GM18511 (cell line): Measurements from ENCODE around the gene CORO7.

Experiments used
- ATAC-seq: cut with Tn5 transposase; IDR thresholded peaks from one replicate; pipeline ENCODE4 v1.9.1; 2021; ENCODE audit warnings: mild to moderate bottlenecking, moderate library complexity; ENCODE audit not compliant: unreplicated experiment

Gene CORO7

DNA sequence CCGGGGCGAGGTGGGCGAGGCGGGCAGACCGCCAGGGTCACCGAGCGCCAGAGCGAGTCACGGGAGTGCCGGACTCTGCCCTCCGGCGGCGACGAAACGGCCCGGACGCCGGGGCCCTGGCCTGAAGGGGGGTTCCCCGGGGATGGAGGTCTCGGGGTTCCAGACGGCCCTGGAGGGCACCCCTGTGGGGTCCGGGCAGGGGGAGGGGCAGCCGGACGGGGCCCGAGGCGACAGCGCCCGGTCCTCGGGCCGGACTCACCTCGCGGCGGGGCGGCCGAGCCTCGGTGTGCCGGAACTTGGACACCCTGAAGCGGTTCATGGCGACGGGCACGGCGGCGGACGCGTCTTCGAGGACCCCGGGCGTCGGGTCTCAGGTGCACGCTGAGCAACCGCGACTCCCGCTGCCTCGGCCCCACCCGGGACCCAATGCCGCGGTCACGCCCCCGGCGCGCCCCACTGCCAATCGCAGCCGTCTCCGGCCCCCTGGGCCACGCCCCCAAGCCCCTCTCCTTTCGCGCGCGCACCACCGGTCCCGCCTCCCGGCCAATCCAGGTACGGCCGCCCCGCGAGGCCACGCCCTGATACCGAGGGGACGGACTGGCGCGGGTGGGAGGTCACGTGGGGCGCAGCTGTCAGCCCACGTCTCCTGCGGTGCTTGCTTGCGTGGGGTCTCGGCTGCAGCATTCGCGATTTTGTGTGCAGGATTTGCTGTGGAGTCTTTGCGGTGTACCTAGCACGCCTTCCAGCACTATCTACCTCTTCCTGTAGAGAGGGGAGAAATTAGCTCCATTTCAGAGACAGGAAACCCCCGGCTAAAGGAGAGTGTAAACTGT, at the start of gene CORO7:
TSS of gene CORO7 (minus strand) at position 397 of the 833 bp plus-strand sequence. CDS start at position 319, 78 bp downstream.
- ATAC-seq: peak; percentile 69

DNA sequence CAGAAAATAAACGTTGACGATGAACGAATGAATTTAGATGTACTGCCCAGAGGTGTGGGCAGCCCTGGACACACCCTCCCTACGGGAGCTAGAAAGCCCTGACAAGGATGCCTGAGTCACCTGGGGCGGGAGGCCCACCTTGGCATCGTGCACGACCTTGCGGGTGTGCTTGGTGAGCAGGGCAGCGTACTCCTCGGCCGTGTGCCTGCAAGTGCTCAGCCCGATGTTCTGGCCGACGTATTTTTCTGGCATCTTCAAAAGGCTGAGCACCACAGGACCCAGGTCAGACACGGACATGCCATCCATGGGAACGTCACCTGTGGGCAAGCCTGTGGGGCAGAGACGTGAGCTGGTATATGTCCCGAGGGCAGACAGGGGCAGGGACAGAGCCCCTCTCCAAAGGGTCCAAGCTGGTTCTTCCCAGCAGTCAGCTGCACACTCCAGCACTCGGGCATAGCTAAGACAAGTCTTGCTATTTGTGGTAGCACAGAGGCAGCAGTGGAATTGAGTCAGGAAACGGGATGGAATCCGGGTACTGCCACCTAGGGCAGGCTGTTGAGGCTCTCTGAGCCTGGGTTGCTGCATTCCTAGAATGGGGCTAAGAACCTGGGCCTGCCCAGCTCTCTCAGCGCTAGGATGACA, 47.2 kb upstream of the CORO7 start:
- ATAC-seq: no peak

DNA sequence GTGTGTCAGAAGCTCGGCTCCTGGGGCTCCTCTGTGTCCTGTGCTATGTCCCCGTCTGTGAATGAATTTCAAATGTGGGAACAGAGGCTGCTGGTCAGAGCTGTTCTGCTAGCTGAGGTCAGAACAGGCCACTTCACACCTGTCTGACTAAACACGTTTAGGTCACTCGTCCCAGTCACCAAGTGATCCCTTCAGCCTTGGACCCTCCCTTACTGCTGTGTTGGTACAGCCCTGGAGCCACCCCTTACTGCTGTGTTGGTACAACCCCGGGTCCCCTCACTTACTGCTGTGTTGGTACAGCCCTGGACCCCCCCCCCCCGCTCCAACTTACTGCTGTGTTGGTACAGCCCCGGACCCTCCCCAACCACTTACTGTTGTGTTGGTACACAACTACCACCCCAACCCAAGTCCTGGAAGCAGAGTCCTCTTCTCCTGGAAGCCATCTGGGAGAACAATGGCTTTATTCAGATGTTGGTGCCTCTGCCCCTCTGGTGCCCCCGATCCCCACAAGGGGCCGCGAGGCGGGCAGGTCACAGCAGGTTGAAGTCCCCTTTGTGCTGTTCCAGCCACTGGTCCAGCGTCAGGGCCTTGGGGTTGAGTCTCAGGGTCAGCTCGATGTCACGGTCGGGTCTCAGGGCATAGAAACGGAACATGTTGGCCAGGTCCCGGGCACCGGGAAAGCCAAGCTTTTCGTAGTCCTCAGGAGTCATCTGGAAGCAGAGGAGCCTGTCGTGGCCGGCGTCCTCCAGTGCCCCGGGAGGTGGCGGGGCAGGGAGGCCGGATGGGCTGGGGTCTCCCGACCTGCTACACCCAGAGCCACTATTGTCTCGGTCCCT, 45.1 kb upstream of the CORO7 start:
- ATAC-seq: no peak

DNA sequence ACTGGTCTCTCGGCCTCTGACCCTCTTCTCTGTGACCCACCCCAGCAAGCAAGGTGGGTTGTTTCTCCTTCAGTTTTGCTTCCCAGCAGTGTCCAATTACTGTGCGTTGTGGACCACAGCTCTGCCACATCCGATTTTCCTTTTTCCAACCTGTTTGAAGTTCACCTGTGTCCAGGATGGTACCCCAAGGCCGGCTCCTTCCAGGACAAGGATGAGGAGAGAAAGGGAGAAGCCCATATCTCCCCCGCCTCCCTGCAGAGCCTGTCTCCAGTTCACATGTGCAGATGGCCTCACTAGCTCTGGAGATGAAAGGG, 44.5 kb upstream of the CORO7 start:
- no peak for ATAC-seq

DNA sequence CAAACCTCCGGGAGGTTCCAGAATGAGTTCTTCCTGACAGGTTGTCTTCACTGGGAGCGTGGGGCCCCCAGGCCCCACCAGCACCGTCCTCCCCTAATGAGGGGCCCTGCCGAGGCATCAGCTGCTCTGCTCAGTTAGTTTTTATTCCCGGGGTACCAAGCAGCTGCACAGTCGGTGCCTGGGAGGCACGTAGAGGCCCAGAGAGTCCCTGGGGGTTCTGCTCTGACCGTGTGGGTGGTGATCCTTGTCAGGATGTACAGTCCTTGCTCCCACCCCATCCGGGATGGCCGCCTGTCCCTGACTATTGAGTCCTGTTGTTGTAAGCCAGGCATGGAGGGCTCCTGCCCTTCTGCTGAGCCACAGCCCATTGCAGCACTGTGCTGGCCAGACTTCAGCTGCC, 39.6 kb upstream of the CORO7 start:
- ATAC-seq: no peak

DNA sequence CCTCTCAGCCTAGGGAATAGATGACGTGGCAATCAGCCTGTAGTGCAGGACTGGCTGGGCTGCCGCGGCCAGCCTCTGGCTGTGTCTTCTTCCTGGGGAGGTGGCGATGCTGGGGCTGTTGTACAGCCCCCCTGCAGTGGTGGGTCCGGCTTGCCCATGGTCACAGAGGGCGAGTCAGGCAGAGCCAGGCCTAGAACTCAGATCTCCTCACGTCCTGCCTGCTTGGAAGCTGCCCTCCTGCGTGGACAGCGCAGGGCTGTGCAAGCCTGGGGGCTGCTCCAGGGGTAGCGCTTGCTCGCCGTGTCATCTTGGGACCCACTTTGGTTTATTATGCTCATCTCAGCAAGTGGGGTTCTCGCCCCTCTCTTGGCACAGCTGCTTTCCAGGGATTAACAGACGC, 38.7 kb upstream of the CORO7 start:
- ATAC-seq: no peak

DNA sequence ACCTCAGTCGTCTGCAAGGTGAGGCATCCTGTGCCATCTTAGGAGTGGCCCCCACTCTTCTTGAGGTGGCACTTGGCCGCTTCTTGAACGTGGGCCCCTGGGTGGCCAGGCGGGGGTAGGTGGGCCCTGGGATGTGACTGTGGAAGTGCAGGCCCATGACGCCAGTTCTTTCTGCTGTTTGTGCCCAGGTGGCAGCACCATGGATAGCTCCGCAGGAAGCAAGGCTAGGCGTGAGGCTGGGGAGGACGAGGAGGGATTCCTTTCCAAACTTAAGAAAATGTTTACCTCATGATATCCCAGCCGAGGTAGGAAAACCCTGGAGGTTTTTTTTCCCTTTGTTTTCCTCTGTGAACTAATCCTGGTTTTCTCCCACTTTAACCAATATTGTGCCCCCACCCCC, 38.2 kb upstream of the CORO7 start:
- ATAC-seq: no peak

DNA sequence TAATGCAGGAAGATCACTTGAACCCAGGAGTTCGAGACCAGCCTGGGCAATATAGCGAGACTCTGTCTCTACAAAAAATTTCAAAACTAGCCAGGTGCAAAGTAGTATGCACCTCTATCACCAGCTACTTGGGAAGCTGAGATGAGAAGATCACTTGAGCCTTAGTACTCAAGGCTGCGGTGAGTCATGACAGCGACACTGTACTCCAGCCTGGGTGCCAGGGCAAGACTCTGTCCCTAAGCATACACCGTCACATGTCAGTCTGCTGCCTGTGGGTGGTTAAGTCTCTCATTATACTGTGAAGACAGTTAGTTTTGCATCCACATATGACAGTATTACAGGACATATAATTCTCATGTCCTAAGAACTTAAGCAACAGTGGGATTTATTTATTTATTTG, 36.3 kb upstream of the CORO7 start:
- no peak for ATAC-seq

DNA sequence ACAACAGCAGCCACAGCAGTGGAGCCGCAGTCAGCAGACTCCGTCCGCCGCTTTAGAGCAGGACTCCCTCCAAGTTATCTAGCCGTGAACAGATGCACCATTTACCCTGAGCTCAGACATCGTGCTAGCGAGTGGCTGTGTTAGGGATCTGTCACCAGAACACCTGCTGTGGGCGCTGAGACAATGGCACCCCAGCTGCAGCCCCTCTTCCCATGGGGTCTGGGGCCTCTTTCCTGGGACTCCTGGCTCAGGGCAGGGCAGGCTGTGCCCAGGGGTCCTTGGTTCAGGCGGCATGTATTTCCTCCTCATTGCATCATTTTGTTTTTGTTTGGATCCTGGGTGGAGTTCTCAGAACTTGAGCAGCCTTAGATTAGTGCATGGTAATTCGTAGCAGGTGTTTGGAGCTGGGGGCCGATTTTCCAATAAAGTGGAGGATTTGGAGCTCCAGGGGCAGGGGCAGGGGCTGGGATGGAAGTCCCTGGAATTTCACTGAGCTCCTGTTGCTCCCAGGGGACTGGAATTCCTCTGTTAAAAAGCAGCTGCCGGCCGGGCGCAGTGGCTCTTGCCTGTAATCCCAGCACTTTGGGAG, 34.6 kb upstream of the CORO7 start:
- ATAC-seq: no peak

DNA sequence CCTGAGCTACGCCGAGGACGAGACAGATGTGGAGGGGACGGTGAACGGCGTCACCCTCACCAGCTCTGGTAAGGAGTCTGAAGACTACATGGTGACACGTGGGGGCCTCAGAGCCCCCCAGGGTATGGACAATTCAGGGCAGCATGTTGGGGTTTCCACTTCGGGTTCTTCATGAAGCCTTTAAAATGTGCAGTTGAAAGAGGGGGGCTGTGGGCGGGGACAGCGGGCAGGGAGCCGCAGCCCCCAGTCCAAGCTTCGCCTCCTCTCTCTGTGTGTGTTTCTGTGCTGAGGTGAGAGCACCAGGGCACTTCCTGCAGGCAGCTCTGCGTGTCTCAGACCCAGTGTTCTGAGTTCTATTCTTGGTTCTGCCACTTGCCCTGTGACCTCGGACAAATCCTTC, 34.0 kb upstream of the CORO7 start:
- ATAC-seq: no peak

DNA sequence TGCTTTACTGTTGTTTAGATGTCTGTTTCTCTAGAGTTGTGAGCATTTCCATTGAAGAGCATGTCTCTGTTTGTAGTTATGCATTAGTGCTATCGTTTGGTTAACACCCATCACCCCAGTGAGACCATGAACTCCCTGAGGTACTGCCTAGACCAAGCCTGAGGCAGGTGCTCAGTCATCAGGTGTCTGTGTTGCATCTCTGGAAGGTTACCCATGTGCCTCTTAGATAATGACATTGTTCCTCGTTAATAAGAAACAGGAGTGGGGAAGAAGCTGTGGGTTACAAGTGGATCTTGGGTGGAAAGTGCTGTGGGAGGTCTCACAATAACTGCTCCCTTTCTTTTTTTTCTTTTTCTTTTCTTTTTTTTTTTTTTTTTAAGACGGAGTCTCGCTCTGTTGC, 27.6 kb upstream of the CORO7 start:
- ATAC-seq: no peak

DNA sequence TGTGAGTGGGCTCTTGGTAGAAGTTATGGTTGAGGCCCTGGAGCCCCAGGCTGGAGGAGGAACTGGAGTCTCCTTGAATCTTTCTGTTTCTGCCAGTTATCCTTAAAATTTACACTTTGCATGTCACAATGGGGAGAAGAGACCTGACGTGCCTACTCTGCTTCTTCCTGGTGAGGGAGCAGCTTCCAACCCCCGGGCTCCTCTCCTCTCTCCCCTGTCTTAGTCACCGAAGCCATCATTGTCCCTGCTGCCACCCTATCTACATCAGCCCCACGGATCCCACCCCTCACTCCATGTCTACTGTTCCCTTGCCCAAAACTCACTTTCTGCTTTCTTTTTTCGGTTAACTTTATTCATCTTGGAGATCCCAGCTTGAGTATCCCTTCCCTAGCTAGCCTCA, 26.9 kb upstream of the CORO7 start:
- no peak for ATAC-seq

DNA sequence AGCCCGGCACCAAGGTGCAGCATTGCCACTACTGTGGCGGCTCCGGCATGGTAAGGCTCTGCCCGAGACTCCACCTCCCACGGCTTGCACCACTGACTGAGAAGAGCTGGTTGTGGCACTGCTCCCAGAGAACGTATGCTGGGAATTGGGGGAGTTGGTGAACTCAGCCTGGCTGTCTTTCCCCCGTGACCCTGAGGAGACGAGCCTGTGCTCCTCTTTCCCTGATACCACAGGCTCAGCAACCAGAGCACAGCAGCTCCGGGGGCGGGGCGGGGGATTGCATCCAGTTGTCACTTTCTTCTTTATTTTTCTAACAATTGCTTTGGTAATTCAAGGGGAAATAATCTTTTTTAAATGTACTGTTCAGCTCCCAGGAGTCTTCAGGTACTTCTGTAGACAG, 26.0 kb upstream of the CORO7 start:
- no peak for ATAC-seq

DNA sequence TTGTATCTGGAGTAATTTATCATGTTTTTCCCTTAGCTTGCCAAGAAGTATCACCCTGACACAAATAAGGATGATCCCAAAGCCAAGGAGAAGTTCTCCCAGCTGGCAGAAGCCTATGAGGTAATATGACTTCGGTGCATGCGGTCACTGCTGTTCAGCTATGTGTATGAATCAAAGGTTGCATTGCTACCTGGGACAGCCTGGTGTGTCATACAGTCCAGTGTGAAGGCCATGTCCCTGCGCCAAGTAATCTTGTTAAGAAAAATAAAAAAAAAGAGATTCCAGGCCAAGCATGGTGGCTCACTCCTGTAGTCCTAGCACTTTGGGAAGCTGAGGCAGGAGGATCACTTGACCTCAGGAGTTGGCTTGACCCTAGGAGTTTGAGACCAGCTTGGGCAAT, 21.0 kb upstream of the CORO7 start:
- ATAC-seq: no peak

DNA sequence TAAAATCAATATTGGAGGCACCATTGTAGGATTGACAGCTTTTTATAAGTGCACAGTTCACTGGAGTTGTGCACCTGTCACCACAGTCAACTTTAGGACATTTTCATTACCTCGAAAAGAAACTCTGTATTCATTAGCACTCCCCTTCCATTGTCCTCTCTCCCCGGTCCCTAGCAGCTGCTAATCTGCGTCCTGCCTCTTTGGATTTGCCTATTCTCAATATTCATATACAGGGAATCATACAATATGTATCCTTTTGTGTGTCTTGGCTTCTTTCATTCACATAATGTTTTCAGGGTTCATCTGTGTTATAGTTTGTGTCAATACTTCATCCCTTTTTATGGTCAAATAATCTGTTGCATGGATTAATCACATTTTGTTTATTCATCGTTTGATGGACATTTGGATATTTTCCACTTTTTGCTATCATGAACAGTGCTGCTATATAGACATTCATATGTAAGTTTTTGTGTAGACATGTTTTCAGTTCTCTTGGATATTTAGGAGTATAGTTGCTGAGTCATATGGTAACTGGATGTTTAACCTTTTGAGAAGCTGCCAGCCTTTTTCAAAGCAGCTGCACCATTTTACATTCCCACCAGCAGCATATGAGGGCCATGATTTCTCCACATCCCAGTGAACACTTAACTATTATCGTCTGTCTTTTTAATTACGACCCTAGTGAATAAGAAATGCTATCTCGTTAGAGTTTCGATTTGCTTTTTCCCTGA, 19.1 kb upstream of the CORO7 start:
- no peak for ATAC-seq

DNA sequence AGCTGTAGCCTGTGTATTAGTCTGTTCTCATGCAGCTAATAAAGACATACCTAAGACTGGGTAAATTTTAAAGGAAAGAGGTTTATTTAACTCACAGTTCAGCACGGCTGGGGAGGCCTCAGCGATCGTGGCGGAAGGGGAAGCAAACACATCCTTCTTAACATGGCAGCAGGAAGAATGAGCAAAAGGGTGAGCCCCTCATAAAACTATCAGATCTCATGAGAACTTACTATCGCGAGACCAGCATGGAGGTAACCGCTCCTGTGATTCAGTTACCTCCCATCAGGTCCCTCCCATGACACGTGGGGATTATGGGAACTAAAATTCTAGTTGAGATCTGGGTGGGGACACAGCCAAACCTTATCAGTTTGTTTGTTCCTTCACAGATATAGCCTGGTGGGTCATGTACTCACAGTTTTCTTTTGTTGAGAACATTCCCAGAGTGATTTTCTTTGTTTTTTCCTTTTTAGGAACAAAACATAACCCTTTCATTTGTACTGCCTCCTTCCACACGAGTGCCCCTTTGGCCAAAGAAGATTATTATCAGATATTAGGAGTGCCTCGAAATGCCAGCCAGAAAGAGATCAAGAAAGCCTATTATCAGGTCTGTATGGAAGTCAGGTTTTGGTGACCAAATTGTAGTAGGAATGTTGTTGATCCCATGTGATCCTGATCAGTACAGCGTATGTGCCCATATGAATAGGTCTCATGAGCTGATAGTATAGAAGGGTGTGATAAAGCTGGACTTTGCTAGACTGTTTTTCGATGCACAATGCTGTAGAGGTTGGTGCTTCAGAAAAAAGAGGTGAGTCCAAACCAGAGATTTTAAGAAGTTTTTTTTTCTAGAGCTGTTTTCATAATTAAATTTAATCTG, 17.8 kb upstream of the CORO7 start:
- no peak for ATAC-seq

DNA sequence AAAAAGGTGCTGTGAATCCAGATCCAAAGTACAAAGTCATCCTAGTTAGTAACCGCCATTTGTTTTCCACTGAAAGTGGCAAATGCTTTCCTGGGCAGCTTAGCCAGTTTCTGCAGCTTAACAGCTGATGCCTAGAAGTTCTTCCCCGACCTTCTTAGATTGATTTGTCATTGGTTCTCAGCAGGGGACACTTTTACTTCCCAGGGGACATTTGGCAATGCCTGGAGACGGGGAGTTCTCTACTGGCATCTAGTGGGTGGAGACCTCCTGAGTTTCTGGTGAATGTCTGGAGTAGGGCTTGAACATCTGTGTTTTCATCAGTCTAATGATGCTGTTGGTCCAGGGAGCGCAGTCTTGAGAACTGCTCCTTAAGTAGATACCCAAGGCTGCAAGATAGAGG, 16.8 kb upstream of the CORO7 start:
- ATAC-seq: no peak

DNA sequence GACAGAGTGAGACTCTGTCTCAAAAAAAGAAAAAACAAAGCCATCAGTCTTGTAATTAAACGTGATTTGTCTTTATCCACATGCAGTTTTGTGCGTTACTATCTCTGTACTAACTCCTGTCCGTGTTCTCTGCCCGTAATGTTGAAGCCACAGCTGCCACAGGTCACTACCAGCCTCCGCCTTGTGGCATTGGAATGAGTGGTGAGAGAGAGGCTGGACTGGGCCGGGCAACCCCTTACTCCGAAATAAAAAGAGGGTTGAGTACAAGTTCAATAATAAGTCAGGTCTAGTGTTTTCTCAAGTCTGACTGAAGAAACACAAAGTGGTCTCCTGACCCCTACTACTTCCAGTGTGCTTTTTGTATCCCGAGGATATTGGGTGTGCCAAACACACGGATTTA, 14.6 kb upstream of the CORO7 start:
- ATAC-seq: no peak

DNA sequence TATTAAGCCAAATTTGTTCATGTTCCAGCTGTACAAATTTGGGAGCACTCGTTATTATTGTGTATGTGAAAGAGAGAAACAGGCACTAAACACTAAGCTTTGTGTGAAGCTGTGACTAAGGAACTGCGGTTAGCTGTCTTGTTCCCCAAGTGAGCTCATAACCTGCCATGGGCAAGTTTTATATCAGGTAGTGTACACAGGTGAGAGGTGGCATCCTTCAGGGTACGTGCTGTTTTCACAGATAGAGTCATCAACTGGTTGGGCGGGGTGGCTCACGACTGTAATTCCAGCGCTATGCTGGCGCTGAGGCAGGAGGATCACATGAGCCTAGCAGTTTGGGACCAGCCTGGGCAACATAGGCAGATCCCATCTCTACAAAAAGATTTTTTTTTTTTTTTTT, 12.1 kb upstream of the CORO7 start:
- ATAC-seq: no peak
